Endothelial cell of umbilical vein (primary cell): ENCODE data around the gene CEP85. TPM values are rescaled to one million over a fixed set of nuclear protein-coding genes. Genes with fewer than 3 reads are reported as not detected.

Source experiments
- BruUV-seq: library from RNA; stranded (reverse); fragments of 400-500 nt; replicated peaks from 2 replicates; lab custom pipeline; 2021; lab: Mats Ljungman, UMichigan
- CTCF ChIA-PET: fragments of 300-600, 350-600 bp; sonication (Branson Sonifier 250); formaldehyde crosslinking; loops from one replicate; lab custom pipeline; 2021; ENCODE audit warnings: antibody characterized with exemption, inconsistent platforms; lab: Charles Lee
- POLR2A ChIA-PET: fragments of 300-600, 350-600 bp; sonication (Branson Sonifier 250); formaldehyde crosslinking; loops from one replicate; lab custom pipeline; 2021; ENCODE audit warnings: antibody characterized with exemption, inconsistent platforms; lab: Charles Lee
- DNase-seq: peaks from one replicate; pipeline ENCODE4 v3.0.0-alpha.2; 2011; ENCODE audit warnings: low read depth, low spot score
- FAIRE-seq: peaks from 2 replicates; lab custom pipeline; 2011; peaks lifted over from hg19 to GRCh38; lab: Jason Lieb, UNC
- H2AFZ ChIP-seq: 2 replicates; pipeline ENCODE4 v1.6.0; 2012; ENCODE audit warnings: low read depth, low read length, control low read depth, inconsistent platforms
- H3K27ac ChIP-seq: 2 replicates; pipeline ENCODE4 v1.5.1; 2011; ENCODE audit warnings: low read depth, mild to moderate bottlenecking, control low read depth, low read length, moderate library complexity; ENCODE audit not compliant: insufficient read depth
- H3K27me3 ChIP-seq, 2 experiments: 2 replicates each; pipeline versions ENCODE4 v1.6.0 to v1.6.1; 2011; ENCODE audit warnings: low read length in 2 of 2, mixed read lengths in 1 of 2; ENCODE audit not compliant: control insufficient read depth in 2 of 2, insufficient read depth in 2 of 2
- H3K36me3 ChIP-seq, 2 experiments: 2 replicates in 1 of 2; 3 replicates in 1 of 2; pipeline ENCODE4 v1.5.1; 2011; ENCODE audit warnings: low read length in 2 of 2, mild to moderate bottlenecking in 1 of 2, moderate library complexity in 1 of 2; ENCODE audit not compliant: control insufficient read depth in 2 of 2, insufficient read depth in 2 of 2; ENCODE audit errors: extremely low read depth in 1 of 2
- H3K4me1 ChIP-seq: 3 replicates; pipeline ENCODE4 v1.5.1; 2011; ENCODE audit warnings: mild to moderate bottlenecking, low read length; ENCODE audit not compliant: control insufficient read depth, insufficient read depth; ENCODE audit errors: extremely low read depth
- H3K4me2 ChIP-seq: 2 replicates; pipeline ENCODE4 v1.6.1; 2011; ENCODE audit warnings: low read length, control low read depth, mixed read lengths; ENCODE audit not compliant: insufficient read depth
- H3K4me3 ChIP-seq, 3 experiments: fragments of 200-600 bp in 1 of 3; sonication (generic), shearing (Covaris generic) in 1 of 3; replicated peaks in 1 of 3; 2 replicates each; pipeline ENCODE4 v1.5.1; 2011 to 2016; ENCODE audit warnings: control low read depth in 3 of 3, low read length in 3 of 3, mild to moderate bottlenecking in 2 of 3, inconsistent platforms in 1 of 3, low read depth in 1 of 3, moderate library complexity in 1 of 3; ENCODE audit not compliant: insufficient read depth in 1 of 3
- H3K79me2 ChIP-seq: 2 replicates; pipeline ENCODE4 v1.6.0; 2012; ENCODE audit warnings: low read length, inconsistent platforms; ENCODE audit not compliant: control insufficient read depth, insufficient read depth
- H3K9ac ChIP-seq: replicated peaks from 2 replicates; pipeline ENCODE3; 2011; ENCODE audit warnings: low read length, control low read depth; ENCODE audit not compliant: insufficient read depth; ENCODE audit errors: extremely low read depth
- H3K9me1 ChIP-seq: replicated peaks from 3 replicates; pipeline ENCODE4 v1.6.0; 2011; ENCODE audit warnings: mild to moderate bottlenecking, low read length; ENCODE audit not compliant: control insufficient read depth, insufficient read depth; ENCODE audit errors: extremely low read depth
- H3K9me3 ChIP-seq: replicated peaks from 2 replicates; pipeline ENCODE4 v1.5.1; 2012; ENCODE audit warnings: low read length, inconsistent platforms; ENCODE audit not compliant: control insufficient read depth, insufficient read depth
- H4K20me1 ChIP-seq: replicated peaks from 2 replicates; pipeline ENCODE3; 2011; ENCODE audit warnings: mild to moderate bottlenecking, low read length; ENCODE audit not compliant: control insufficient read depth, insufficient read depth; ENCODE audit errors: extremely low read depth
- CTCF ChIP-seq, 2 donors: IDR thresholded peaks; 1 replicate in 1 of 2; 2 replicates in 1 of 2; pipeline ENCODE4 v1.5.1; 2011; ENCODE audit warnings: low read length in 2 of 2, mild to moderate bottlenecking in 2 of 2, moderate library complexity in 2 of 2, control low read depth in 1 of 2, inconsistent platforms in 1 of 2, low read depth in 1 of 2; ENCODE audit not compliant: insufficient read depth in 1 of 2; ENCODE audit errors: extremely low read depth in 1 of 2
- EZH2 ChIP-seq: IDR thresholded peaks from 2 replicates; pipeline ENCODE4 v1.6.1; 2012; ENCODE audit warnings: borderline replicate concordance, low read depth, mild to moderate bottlenecking, moderate library complexity, low read length, inconsistent platforms; ENCODE audit not compliant: severe bottlenecking
- GATA2 ChIP-seq: IDR thresholded peaks from 2 replicates; pipeline ENCODE4 v1.7.0; 2011; ENCODE audit warnings: low read depth, mild to moderate bottlenecking, moderate library complexity, mixed read lengths, low read length; ENCODE audit not compliant: insufficient read length, insufficient read depth
- JUN ChIP-seq: IDR thresholded peaks from 2 replicates; pipeline ENCODE4 v1.6.1; 2011; ENCODE audit warnings: borderline replicate concordance, low read depth; ENCODE audit not compliant: insufficient read length, insufficient read depth
- MAX ChIP-seq: IDR thresholded peaks from 2 replicates; pipeline ENCODE4 v1.6.1; 2011; ENCODE audit not compliant: insufficient read depth, insufficient read length
- MYC ChIP-seq: IDR thresholded peaks from one replicate; pipeline ENCODE4 v1.6.1; 2011; ENCODE audit warnings: mild to moderate bottlenecking, low read depth, low read length
- dilution Hi-C: fragments of 300-500 bp; cut with MboI; formaldehyde crosslinking; loops from one replicate; pipeline ENCODE4 v1.15.0; 2019; ENCODE audit warnings: low sequenced_read_pairs; ENCODE audit not compliant: extremely low pct_ligation_motif_present
- intact Hi-C: fragments of 100-400 bp; cut with micrococcal nuclease; formaldehyde crosslinking; loops from one replicate; pipeline ENCODE4 v1.10.0; 2022
- polyA plus RNA-seq, 4 experiments: library from polyadenylated mRNA; depleted of rRNA in 3 of 4; stranded (reverse) in 3 of 4; unstranded in 1 of 4; fragments of >200 nt; gene quantifications; 2 replicates each; pipeline versions ENCODE4 v1.2.1 to v1.2.3, GENCODE V29; 2011 to 2012; ENCODE audit warnings: missing spikeins in 1 of 4
- total RNA-seq: library from RNA; stranded (reverse); gene quantifications from 2 replicates; pipeline ENCODE4 v1.2.3, GENCODE V29; 2021

CEP85 gene
- total and polyA plus RNA-seq, 2 donors (not counting 3 experiments of a cell fraction or from before 2014, with no cell fraction given) = 15.2 to 17.8 TPM

- H4K20me1 ChIP-seq = no peaks in the 10 kb centered on the region
- ChIA-PET POLR2A (no interaction called here), CTCF (interaction anchor here (2.6 to 4.3 kb wide), 4 partner anchors 12 to 129 kb away, joined by 13 to 120 read pairs (median 41); partner anchors contain the start of gene CD52)
- H3K9ac ChIP-seq = no peak overlapping the region
- H3K27ac ChIP-seq = no peak overlapping the region
- no peak for TF ChIP-seq MAX
- no peak for TF ChIP-seq JUN
- no peak for TF ChIP-seq MYC
- no peak for TF ChIP-seq GATA2
- TF ChIP-seq EZH2 = no peak
- no peak for TF ChIP-seq CTCF (IDR thresholded peaks at IDR 0.05; ENCODE audit: extremely low read depth in 1 of 2, insufficient read depth in 1 of 2, low read depth in 1 of 2, low read length in 2 of 2)
- intact Hi-C loops (no loop called here), dilution Hi-C loops (no loop called here)
- no peak overlapping the region for H3K4me2 ChIP-seq
- FAIRE-seq (no peak), DNase-seq (no peak)
- no peak overlapping the region for H3K4me3 ChIP-seq
- no peak overlapping the region for H2AFZ ChIP-seq
- peaks cover 18% of the 10 kb centered on the region for H3K4me1 ChIP-seq
- no peaks in the 10 kb centered on the region for H3K9me1 ChIP-seq
- peaks cover 0 to 1% of the 10 kb centered on the region in 2 experiments for H3K36me3 ChIP-seq
- no TSS peak for BruUV-seq
- no peaks in the 10 kb centered on the region for H3K9me3 ChIP-seq
- H3K27me3 ChIP-seq = no peaks in the 10 kb centered on the region
- peaks cover 4% of the 10 kb centered on the region for H3K79me2 ChIP-seq
Observed at GRCh38 chr1:26287033-26287711, 53.2 kb downstream of the CEP85 start.
